ENCODE data around the gene SERINC1. TPM values are rescaled to one million over a fixed set of nuclear protein-coding genes. Genes with fewer than 3 reads are reported as not detected.
"Not testable (repeated sequence)": the region's sequence is repeated elsewhere in the genome, so short reads cannot be mapped to it uniquely, and the experiment has no call there.

Gene SERINC1
- total RNA-seq, 1 donor from 2014 or later = 136 TPM

GRCh38 chr6:122459240-122459639 lies 12.4 kb downstream of the SERINC1 start:
- peaks cover 12% of the 10 kb centered on the region for H3K36me3 ChIP-seq
- no peak overlapping the region for H3K4me2 ChIP-seq
- H3K4me1 ChIP-seq = peaks cover 4% of the 10 kb centered on the region
- no peak overlapping the region for H3K4me3 ChIP-seq
- H3K27me3 Mint-ChIP-seq (ENCODE audit: insufficient read depth, low read depth) = no peaks in the 10 kb centered on the region
- H3K36me3 Mint-ChIP-seq = peaks cover 36% of the 10 kb centered on the region
- H3K79me2 ChIP-seq (ENCODE audit: low read depth) = peaks cover 65% of the 10 kb centered on the region
- peaks cover 49% of the 10 kb centered on the region for H4K20me1 ChIP-seq (ENCODE audit: low read depth)
- no peak overlapping the region for H3K27ac Mint-ChIP-seq
- H3K4me1 Mint-ChIP-seq = peaks cover 12% of the 10 kb centered on the region
- H3K9me3 ChIP-seq (ENCODE audit: low read depth) = no peaks in the 10 kb centered on the region
- no peak overlapping the region for H3K4me3 Mint-ChIP-seq
- no peaks in the 10 kb centered on the region for H3F3A ChIP-seq (ENCODE audit: low read depth)
- no peak overlapping the region for H2AFZ ChIP-seq (replicated peaks)
- TF ChIP-seq EZH2 (IDR thresholded peaks at IDR 0.05) (no peak), CTCF (IDR thresholded peaks at IDR 0.05) (no peak), EZH2phosphoT487 (IDR thresholded peaks at IDR 0.05) (no peak)
- no peak overlapping the region for H3K27ac ChIP-seq
- no peak overlapping the region for H3K9ac ChIP-seq
- DNase-seq (ENCODE audit: low spot score) = no peak
- H3K27me3 ChIP-seq = no peaks in the 10 kb centered on the region
- peaks cover 9% of the 10 kb centered on the region for H3K9me3 Mint-ChIP-seq

GRCh38 chr6:122458087-122458486 lies 13.5 kb downstream of the SERINC1 start:
- peaks cover 5% of the 10 kb centered on the region for H3K9me3 Mint-ChIP-seq
- Histone ChIP-seq H3K4me2 (no peak overlapping the region), H3K27me3 (no peaks in the 10 kb centered on the region), H3K9me3 (ENCODE audit: low read depth) (no peaks in the 10 kb centered on the region), H3K27ac (no peak overlapping the region), H3K79me2 (ENCODE audit: low read depth) (peaks cover 54% of the 10 kb centered on the region), H3F3A (ENCODE audit: low read depth) (no peaks in the 10 kb centered on the region), H3K4me1 (peaks cover 4% of the 10 kb centered on the region), H3K36me3 (peaks cover 24% of the 10 kb centered on the region), H2AFZ (replicated peaks) (no peak overlapping the region), H3K4me3 (no peak overlapping the region), H4K20me1 (ENCODE audit: low read depth) (peaks cover 43% of the 10 kb centered on the region), H3K9ac (no peak overlapping the region)
- H3K36me3 Mint-ChIP-seq = peaks cover 33% of the 10 kb centered on the region
- TF ChIP-seq EZH2phosphoT487 (IDR thresholded peaks at IDR 0.05) (no peak), CTCF (IDR thresholded peaks at IDR 0.05) (no peak), EZH2 (IDR thresholded peaks at IDR 0.05) (no peak)
- H3K27me3 Mint-ChIP-seq (ENCODE audit: insufficient read depth, low read depth) = no peaks in the 10 kb centered on the region
- H3K4me1 Mint-ChIP-seq = peaks cover 12% of the 10 kb centered on the region
- H3K4me3 Mint-ChIP-seq = no peak overlapping the region
- no peak for DNase-seq (ENCODE audit: low spot score)
- H3K27ac Mint-ChIP-seq = no peak overlapping the region

GRCh38 chr6:122455116-122455515 lies 16.5 kb downstream of the SERINC1 start:
- H3F3A ChIP-seq (ENCODE audit: low read depth); H3K4me3 Mint-ChIP-seq; H3K9me3 Mint-ChIP-seq; H3K9me3 ChIP-seq (ENCODE audit: low read depth); H3K4me1 ChIP-seq; H3K27ac ChIP-seq; H3K27me3 ChIP-seq; H3K4me3 ChIP-seq; H3K27ac Mint-ChIP-seq; DNase-seq (ENCODE audit: low spot score); H2AFZ ChIP-seq (replicated peaks); H3K4me2 ChIP-seq; H3K27me3 Mint-ChIP-seq (ENCODE audit: insufficient read depth, low read depth); H3K9ac ChIP-seq: not testable (repeated sequence)
- H3K4me1 Mint-ChIP-seq = peaks cover 12% of the 10 kb centered on the region
- Histone ChIP-seq H4K20me1 (ENCODE audit: low read depth) (peaks cover 21% of the 10 kb centered on the region), H3K36me3 (peaks cover 37% of the 10 kb centered on the region), H3K79me2 (ENCODE audit: low read depth) (peaks cover 24% of the 10 kb centered on the region)
- H3K36me3 Mint-ChIP-seq = peaks cover 30% of the 10 kb centered on the region

GRCh38 chr6:122454673-122455072 lies 16.9 kb downstream of the SERINC1 start:
- TF ChIP-seq EZH2phosphoT487 (IDR thresholded peaks at IDR 0.05) (no peak), CTCF (IDR thresholded peaks at IDR 0.05) (no peak), EZH2 (IDR thresholded peaks at IDR 0.05) (no peak)
- H3K4me3 Mint-ChIP-seq = no peak overlapping the region
- H3K36me3 ChIP-seq = peaks cover 37% of the 10 kb centered on the region

More at GRCh38 chr6:122454673-122455072, 16.9 kb downstream of the SERINC1 start:
- peaks cover 20% of the 10 kb centered on the region for H3K79me2 ChIP-seq (ENCODE audit: low read depth)
- no peak overlapping the region for H3K4me3 ChIP-seq
- peaks cover 30% of the 10 kb centered on the region for H3K36me3 Mint-ChIP-seq
- H4K20me1 ChIP-seq (ENCODE audit: low read depth) = peaks cover 17% of the 10 kb centered on the region
- H3K9me3 ChIP-seq (ENCODE audit: low read depth) = no peaks in the 10 kb centered on the region
- no peaks in the 10 kb centered on the region for H3K27me3 ChIP-seq
- no peak overlapping the region for H3K9ac ChIP-seq
- H3K27ac ChIP-seq = no peak overlapping the region
- H3K4me2 ChIP-seq = no peak overlapping the region
- H2AFZ ChIP-seq (replicated peaks) = no peak overlapping the region
- no peaks in the 10 kb centered on the region for H3F3A ChIP-seq (ENCODE audit: low read depth)
- no peak for DNase-seq (ENCODE audit: low spot score)
- peaks cover 11% of the 10 kb centered on the region for H3K4me1 Mint-ChIP-seq
- H3K4me1 ChIP-seq = peaks cover 4% of the 10 kb centered on the region
- H3K27ac Mint-ChIP-seq = no peak overlapping the region
- H3K9me3 Mint-ChIP-seq = no peaks in the 10 kb centered on the region
- no peaks in the 10 kb centered on the region for H3K27me3 Mint-ChIP-seq (ENCODE audit: insufficient read depth, low read depth)

Measured in neural progenitor cell (in vitro differentiated cells).